ENCODE measurements around the gene ARHGAP25. TPM values are rescaled to one million over a fixed set of nuclear protein-coding genes. Genes with fewer than 3 reads are reported as not detected.
A peak's percentile ranks its signal among the peaks of the same experiment; 100 is the strongest.

ARHGAP25 gene
- polyA plus RNA-seq, 3 donors, result 5.1 to 7.0 (median 6.4) TPM

GRCh38 chr2:68861330-68861729, 126.7 kb downstream of the ARHGAP25 start:
- DNase-seq, result no peak

GRCh38 chr2:68862889-68863288, 128.3 kb downstream of the ARHGAP25 start:
- DNase-seq, result no peak

DNA sequence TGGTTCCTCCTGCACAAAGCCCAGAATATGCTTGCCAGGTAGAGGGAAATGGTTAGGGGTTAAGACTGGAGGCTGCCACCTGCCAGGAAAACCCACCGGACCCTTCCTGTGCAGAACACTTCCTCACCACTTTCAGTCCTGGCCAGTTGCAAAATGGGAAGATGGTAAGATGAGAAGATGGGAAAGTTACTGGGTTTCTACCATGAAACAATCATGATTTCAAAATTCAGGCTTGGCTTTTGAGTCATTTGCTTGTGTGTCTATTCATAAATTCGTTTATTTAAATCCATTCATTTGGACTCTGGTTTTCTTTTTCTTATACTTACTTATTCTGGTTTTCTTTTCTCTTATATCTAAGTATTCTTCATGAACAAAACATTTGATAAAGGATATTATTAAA, 129.4 kb downstream of the ARHGAP25 start:
- no peak for DNase-seq

- no peak for DNase-seq
Observed at GRCh38 chr2:68865108-68865507, 130.5 kb downstream of the ARHGAP25 start.

- peak; percentile 26 for DNase-seq
Observed at GRCh38 chr2:68870215-68870614, 135.6 kb downstream of the ARHGAP25 start.

- DNase-seq, result no peak
Observed at GRCh38 chr2:68871159-68871764, 136.7 kb downstream of the ARHGAP25 start, which contains the start of gene BMP10. Gene BMP10 (minus strand): TSS chr2:68871397. CDS start chr2:68871358, 39 bp downstream.

Other genes with a start within 250 kb of the ARHGAP25 start
- gene PROKR1, start 91.2 kb upstream of the ARHGAP25 start, polyA plus RNA-seq (ENCODE audit: insufficient read length in 3 of 3), result under 1 TPM; 0.21 to 0.43 (median 0.40) TPM
- gene BMP10, start 136.6 kb downstream of the ARHGAP25 start, polyA plus RNA-seq (ENCODE audit: insufficient read length in 3 of 3), result not detected
- gene GKN2, start 218.1 kb downstream of the ARHGAP25 start, polyA plus RNA-seq (ENCODE audit: insufficient read length in 3 of 3), result not detected
- not detected for gene GKN1, start 239.8 kb downstream of the ARHGAP25 start, polyA plus RNA-seq (ENCODE audit: insufficient read length in 3 of 3)